Hematopoietic multipotent progenitor cell treated with erythropoietin and hydrocortisone succinate and interleukin-3 and kit ligand, for 15 days (in vitro differentiated cells): Measurements from ENCODE around the gene HPGD.

ENCODE experiments used
- DNase-seq: peaks from one replicate; pipeline ENCODE4 v3.0.0-alpha.2; 2015; ENCODE audit warnings: low spot score

Gene HPGD

DNA sequence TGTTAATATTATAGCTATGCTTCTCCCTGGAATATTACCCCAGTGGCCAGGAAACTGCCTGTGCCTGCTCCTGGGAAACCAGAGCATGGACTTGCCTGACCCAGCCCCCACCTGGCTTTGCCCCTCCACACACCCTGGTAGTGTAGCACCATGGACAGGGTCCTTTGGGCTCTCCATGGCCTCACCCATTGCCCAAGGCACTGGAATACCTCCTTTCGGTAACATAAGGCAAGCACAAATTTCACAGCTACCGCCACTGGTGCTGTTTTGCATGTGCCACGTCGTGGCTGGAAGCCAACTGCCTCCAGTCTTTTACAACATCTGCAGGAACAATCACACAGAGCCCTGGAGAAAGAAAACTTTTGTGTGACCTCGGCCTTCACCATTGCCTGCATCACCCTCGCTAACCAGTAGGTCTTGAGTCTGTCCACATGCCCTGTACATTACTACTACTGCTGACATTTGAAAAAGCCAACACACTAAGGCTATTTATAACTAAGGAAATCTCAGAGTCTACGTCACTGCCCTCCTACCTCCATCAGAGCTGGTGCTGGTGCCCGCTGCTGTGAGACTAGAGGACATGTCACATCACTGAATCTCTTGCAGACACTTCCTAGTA lies 47.7 kb downstream of the HPGD start:
- DNase-seq = no peak

DNA sequence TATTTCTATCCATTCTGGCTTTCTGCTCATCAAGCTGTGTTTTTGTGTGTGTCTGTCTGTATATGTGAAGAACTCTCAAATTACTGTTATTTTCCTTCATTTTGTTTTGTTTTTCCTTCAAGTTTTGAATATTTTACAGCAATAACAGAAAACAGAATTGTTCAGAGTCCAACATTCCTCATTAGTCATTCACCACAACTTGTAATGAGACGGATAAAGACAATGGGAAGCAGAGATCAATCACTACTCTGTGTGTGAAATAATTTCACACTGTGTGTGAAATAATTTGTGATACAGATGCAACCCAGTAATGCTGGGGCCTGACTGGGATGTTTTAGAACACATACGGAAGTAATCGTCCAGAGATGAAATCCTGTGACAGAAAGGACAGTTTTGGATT lies 55.2 kb downstream of the HPGD start:
- no peak for DNase-seq

DNA sequence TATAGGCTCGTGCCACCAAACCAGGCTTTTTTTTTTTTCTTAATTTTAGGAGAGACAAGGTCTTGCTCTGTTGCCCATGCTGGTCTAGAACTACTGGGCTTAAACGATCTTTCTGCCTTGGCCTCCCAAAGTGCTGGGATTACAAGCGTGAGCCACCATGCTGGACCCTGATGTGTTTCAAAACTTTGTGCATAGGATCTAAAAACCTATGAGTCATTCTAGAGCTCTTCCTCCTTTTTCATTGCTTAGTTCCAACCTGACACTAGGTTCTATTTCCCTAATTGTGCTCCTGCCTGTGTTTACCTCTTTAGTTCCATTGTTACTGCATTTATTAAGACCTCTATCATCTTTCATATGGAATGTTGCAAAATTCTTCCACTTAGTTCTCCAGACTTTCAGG lies 57.3 kb downstream of the HPGD start:
- DNase-seq = no peak

DNA sequence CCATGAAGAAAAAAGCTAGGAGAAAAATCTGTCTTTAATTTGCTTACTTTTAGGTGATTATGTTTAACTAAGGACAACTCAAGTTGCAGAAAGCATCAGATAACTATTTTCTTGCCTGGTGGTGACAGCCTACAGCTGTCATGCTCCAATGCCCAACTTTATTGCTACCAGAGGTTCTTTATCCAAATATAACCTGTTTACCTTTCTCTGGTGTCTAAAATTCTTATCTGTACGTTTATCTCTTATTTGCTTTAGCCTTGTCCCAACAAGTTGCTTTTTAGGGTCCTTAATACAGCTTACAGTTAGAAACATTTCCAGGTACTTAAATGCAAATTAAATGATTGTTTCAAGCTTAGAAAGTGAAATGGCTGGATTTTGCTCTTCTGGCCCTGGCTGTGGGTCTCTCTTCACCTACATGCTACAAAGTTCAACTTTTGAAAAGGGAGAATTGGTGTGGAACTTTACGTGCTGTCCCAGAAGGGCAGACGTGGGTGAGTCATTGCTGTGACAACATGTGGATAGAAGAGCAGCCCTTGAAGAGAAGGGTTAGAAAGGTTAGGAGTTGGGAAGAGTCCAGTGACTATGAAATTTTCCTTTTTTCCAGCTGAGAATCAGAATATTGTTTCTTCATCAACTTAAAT lies 60.7 kb downstream of the HPGD start:
- DNase-seq = no peak

DNA sequence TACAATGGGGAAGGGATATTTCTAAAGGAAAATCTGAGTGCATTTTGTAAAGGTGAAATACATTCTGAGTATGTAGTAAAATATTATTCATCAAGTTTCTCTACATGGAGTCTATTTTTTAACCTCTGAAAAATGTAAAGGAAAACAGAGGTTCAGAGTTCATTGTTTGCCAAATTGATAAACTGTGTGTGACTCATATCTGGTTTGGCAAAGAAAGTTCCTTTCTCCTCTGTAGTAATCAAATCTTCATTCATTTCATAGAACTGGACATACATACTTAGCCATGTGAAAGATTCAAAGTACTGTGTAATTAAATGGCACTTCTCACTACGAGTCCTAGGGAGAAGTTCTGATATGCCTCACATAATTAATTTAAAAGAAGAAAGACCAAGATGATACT lies 61.6 kb downstream of the HPGD start:
- DNase-seq = no peak

DNA sequence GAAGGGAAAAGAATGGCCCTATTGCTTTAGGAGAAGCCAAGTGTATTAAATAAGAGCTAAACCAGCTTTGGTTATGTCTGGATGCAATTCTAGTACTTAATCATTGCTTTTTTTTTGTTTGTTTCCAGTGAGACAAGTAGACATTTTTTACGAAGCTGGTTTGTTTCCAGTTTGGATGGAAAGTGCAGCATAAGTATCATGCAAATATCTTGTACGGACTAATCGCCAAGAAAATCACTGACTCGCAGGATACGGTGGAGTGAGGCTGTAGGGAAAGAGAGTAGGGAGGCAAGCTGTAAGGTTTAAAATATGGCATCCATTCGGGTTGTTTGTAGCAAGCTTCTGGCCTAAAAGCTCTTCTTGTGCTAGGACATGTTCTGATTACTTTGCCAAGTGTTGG lies 64.8 kb downstream of the HPGD start:
- DNase-seq = no peak

DNA sequence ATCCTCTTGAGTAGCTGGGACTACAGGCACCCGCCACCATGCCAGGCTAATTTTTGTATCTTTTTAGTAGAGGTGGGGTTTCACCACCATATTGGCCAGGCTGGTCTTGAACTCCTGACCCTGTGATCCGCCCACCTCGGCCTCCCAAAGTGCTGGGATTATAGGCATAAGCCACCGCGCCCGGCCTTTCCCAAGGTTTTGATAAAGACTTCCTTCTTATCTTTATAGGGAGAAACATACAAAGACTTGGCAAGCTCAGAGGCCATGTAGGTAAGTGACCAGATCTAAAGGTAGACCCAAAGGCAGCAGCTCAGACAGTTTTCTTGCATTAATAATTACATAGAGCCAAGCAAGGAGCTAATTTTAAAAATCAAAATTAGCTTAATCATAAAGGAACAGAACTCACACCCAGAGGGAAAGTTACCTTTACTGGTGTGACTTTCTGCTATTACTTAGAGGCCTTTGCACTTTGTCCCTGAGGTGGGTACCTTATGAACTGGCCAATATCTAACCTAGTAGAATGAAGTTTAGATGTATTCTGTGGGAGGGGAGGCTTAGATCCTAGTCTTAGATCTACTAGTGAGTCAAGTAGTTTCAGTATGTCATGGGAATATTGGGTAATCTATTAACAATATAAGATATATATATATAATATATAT lies 67.3 kb downstream of the HPGD start:
- DNase-seq = no peak

DNA sequence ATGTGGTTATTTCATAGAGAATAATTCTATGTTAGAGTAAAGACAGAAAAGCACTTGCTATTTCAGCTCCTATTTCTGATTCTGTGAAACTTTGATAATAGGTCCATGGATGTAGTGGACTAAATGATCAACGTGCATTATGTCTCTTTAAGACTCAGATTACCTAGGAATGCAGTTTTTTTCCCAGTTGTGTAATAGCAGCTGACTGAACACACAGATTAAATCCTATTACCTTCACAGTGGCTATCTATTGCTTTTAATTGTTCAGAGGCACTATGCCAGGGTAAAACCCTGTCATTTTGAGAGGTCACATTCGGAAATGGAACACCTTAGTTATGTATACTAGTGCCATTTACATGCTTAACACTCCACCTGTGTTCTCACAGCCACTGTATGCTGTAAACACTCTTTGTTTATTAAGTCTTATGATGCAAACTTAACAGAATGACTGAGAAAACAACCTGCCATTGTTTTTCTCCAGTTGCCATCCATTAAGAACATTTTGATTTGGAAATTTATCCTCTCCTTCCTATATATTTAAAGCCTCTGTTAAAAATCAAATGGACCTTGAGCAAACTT lies 70.5 kb downstream of the HPGD start:
- no peak for DNase-seq

DNA sequence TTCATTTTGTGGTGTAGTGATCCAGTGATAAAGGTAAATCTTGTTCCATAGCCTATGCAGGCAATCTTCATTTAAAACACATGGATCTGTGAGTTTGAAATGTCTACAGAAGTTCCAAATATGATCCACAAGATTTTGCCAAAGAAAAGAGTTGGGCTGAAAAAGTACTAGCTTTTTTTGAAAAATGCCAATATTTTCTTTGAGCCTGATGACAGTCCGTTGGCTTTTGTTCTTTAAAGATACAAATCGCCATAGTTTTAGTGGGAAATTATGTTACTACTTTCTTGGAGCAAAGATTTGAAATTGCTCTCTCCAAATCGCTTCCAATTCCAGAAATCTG lies 71.5 kb downstream of the HPGD start:
- no peak for DNase-seq

DNA sequence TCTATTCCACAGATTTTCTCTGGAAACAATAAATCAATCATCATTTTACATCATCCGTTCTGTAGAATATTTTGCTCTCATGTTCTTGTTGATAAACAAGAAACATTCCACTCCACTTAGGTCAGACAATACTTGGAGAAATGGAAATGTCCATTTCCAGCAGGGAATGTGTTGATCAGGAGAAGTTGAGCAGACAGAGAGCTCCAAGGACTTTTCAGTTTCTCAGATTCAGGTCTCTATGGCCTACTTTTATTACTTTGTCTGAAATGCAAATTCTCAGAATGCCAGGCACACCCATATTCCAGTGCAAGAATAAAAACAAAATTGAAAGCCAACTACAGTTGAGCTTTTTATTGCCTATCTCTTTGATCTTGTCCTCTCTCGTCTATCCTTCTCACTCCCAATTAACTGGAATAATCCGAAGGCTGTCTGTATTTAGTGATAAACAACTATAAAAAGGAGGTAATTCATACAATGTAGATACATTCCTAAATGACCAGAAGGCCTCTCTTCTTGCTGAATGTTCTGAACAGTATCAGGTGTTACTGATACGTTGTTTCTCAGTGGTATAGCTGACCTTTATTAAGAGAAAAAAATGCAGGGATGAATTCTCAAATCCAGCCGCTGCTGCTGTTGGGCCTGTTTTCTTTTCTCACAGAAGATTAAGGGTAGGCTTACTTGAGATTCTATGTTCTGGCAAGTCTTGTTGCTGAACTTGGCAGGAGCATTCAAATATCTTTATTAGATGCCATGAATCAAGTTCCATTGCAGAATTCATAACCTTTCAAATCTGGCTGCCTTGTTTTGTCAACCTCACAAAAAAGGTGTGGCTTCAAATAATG lies 72.1 kb downstream of the HPGD start:
- DNase-seq = no peak

DNA sequence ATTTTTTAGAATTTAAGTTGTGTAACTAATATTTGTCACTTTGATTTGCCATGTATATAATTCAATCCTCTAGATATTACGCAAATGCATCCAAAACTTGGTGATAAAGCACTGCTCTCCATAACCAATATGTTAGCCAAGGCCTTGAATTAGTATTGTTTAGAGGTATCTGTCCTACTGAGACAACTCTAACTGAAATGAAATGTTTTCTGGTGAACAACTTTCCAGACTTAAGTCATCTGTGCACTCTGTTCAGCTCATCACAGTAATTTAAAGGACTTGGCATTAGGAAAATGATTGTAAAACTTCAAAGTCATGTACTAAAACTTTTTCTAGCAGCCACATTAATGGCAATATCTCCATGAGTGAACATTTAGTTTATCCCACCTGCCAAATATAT lies 73.1 kb downstream of the HPGD start:
- no peak for DNase-seq

DNA sequence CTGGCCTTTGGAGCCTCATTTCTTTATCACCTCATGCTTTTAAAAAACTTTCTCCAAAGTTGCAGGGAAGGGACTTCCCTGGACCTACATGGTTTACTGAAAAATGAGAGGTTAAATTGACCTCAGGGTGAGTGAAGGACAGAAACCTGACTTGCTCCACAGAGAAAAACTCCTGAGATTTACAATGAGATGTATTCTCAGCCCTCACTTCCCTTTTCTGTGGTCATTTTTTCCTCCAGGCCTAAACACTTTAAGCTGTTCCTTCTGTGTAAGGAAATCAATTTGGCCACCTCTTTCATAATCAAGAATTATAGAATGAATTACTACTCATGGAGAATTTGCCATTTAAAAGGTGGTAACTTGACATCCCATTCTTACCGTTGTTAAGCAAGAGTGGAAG lies 77.9 kb downstream of the HPGD start:
- DNase-seq = no peak
